Fibroblast of skin of right biceps (primary cell): ENCODE data around the gene MED13L.
A peak's percentile ranks its signal among the peaks of the same experiment; 100 is the strongest.

ENCODE experiments used
- DNase-seq: peaks from one replicate; pipeline ENCODE4 v3.0.0-alpha.2; 2013

The MED13L gene

GRCh38 chr12:116177017-116177416 is 100.5 kb downstream of the MED13L start:
- DNase-seq: no peak

DNA sequence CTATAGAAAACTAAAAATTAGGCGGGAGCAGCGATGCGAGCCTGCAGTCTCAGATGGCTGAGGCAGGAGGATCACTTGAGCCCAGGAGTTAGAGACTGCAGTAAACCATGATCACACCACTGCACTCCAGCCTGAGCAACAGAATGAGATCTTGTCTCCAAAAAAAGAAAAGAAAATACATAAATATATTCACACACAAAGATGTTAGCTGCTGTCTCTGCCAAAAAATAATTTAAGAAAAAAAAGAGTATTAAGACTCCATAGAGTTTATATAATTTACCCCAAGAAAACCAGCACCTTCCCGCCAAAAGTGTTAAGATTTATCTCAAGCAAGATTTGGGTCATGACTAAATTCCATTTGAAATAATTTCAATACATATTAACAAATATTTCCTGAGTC is 102.6 kb downstream of the MED13L start:
- DNase-seq: no peak

- DNase-seq: no peak
Measured at GRCh38 chr12:116174006-116174405, 103.5 kb downstream of the MED13L start.

GRCh38 chr12:116172224-116172849 is 105.2 kb downstream of the MED13L start:
- DNase-seq: no peak

DNA sequence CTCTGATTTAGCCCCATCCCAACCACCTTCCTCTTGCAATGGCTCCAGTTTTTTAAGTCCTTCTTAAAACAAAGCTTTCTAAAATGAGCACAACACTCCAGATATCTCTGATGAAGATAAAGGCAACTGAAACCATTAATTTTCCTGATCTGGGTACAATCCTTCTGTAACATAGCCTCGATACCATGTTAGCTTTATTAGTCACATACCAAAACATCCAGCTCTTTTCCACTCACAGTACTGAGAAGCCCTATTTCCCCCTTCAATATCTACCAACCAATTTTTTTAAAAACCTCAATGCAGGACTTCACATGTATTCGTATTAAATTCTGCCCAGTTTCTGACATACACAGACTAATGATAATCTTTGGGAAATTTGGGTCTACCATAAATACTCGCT is 105.9 kb downstream of the MED13L start:
- peak; percentile 42 for DNase-seq

DNA sequence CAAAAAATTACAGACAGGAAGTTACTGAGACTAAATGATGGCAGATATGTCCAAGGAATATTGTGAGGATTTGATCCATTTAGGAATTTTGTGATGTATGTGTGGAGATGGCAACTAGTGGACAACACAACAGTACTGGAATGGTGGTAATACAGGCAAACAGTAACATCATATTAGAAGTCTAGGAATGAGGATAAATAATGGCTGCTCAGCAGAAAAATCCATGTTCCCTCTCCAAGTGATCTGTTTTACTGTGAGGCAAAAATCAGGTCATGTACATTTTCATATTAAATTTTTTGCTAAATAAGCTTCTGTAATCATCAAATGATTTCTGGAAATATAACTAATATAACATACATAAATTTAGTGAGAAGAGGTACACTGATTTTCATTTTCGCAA is 108.4 kb downstream of the MED13L start:
- no peak for DNase-seq

GRCh38 chr12:116166306-116166705 is 111.2 kb downstream of the MED13L start:
- DNase-seq: no peak

- DNase-seq: peak; percentile 56
Measured at GRCh38 chr12:116165036-116165425, 112.5 kb downstream of the MED13L start.

- no peak for DNase-seq
Measured at GRCh38 chr12:116164250-116165035, 113.0 kb downstream of the MED13L start.

- DNase-seq: no peak
Measured at GRCh38 chr12:116162071-116162470, 115.4 kb downstream of the MED13L start.

- DNase-seq: no peak
Measured at GRCh38 chr12:116161588-116161987, 115.9 kb downstream of the MED13L start.

DNA sequence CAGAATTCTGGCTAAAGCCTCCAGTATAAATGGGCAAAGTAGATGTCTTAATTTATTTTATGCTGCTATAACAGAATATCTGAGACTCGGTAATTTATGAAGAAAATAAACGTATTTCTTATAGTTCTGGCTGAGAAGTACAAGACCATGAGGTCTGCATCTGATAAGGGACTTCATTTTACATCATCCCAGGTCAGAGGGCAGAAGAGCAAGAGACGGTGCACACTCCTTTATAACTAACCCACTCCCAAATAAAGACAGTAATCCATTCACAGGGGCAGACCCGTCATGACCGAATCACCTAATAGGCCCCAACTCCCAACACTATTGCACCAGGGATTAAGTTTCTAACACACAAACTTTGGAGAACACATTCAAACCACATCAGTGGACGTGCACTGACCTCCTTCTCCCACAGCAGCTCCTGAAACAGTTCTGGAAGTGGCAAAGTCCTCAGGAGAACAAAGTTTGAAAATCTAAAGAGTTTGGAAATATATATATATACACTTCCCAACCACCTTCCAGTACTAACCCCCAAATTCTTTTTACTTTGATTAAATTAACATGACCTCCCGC is 116.5 kb downstream of the MED13L start:
- DNase-seq: no peak

- peak; percentile 30 for DNase-seq
Measured at GRCh38 chr12:116160231-116160630, 117.3 kb downstream of the MED13L start.

- no peak for DNase-seq
Measured at GRCh38 chr12:116159593-116160200, 117.8 kb downstream of the MED13L start.

DNA sequence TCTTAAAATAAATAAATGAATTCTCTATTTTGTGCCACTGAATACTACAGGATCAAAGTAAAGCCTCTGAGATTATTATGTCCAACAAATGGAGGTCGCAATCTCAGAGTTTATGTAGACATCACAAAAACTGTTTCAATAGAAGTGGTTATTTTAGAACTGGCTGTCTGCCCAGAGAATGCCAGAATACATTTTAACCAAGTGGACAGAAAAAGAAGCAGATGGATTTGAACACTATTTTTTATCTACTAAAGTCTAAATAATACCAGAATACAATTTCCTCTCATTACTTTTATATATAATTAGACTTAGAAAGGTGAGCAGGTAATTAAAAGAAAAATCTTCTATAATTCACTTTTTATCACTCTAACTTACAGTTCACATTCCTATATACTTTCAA is 118.3 kb downstream of the MED13L start:
- peak; percentile 69 for DNase-seq

DNA sequence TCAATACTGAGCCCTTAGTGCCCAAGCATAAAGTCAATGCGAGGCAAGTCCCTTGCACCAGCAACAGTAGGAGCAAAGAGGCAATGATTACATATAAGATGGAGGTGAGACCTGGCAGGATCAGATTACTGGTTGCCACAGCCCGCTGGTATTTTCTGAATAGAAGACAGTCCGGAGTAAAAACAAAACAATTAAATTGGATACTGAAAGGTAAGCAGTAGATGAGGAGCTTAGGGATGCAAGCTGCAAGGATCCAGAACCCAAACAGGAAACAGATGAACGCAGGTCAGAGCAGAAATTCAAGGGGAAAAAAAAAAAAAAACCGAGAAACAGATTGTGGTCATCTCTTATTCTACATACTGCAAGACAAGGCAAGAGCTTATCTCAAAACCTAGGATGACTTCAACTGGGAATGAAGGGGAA is 119.6 kb downstream of the MED13L start:
- no peak for DNase-seq

DNA sequence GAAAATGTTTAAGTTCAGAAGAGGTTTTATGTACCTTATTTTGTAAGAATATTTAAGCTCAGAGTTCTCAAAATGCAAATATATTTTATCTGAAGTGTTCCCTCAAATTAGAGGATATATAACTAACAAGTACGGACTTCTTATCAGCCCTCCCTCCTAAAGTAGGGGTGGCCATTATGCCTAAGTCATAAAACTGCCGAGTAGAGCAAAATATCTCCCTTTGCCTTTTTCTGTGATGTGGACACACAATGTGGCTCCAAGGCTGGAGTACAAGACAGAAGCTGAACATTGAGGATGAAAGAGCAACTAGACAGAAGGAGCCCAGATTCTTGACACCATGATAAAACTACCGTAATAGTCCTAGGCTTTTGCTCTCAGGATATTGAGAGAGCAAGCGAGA is 120.9 kb downstream of the MED13L start:
- DNase-seq: no peak

DNA sequence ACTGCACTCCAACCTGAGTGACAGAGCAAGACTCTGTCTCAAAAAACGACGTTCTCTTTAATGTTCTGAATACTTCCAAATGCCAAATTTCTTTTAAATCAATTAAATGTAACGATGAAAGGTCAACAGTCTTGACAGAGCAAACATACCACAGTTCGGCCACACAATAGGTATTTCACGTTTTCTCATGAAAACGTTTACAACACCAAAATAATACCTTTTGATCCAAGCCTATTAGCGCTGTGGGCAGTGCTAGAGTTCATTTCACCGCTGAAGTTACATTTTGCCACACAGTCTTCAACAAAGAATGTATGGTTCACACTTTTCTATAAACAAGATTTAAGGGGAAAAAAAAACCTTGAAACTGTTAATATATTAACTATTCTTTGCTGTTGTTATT is 122.1 kb downstream of the MED13L start:
- DNase-seq: no peak

GRCh38 chr12:116153983-116154382 is 123.5 kb downstream of the MED13L start:
- DNase-seq: no peak

GRCh38 chr12:116153113-116153512 is 124.4 kb downstream of the MED13L start:
- DNase-seq: no peak

DNA sequence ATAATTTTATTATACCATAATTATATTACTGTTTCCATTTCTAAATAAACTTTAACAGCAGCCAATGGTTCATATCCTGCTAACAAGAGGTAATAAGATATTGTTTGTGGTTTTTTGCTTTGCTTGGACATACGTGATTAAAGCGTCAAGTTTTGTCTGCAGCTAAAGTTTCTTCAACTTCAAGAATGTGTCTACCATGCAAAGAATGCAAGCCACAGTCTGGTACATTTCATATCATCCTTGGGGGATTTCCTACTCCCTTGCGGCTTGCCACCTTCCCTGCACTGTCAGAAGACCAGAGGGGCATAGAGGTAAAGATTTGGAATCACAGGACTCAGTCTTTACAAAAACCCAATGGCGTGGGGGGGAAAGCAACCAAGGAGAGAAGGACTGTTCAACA is 125.2 kb downstream of the MED13L start:
- DNase-seq: peak; percentile 84

DNA sequence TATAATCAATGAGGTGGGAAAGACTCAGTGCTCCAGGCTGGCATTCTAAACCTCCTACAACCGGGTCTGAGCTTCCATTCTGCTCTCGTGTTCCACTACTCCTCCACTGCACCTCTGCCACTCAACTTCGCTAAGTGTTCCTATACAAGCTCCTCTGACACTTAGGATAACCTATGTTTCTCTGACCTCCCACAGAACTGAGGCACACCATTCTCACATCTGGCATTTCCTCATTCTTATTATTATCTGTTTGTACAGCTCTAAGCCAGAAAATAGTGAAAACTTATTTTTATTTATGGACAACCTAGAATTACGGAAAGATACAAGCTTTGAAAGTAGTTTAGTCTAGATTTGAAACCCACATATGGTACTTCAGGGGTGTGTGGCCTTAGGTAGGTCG is 127.0 kb downstream of the MED13L start:
- DNase-seq: no peak

- no peak for DNase-seq
Measured at GRCh38 chr12:116150001-116150400, 127.5 kb downstream of the MED13L start.

DNA sequence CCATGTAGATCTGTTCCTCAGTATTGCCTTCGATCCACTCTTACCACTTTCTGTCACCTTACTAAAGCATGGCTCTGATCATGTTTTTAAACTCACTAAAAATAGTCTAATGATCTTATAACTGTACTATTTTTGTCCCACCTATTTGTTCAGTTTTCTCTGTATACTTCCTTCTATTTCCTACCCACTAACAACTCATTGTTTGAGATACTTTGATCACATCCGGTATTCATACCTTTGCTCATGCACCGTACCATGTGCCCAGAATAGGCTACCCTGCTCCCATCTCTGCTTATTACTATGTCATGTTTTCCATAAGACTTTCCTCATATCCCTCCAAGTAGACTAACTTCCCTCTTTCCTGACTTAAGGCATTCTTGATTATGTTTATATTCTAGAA is 128.6 kb downstream of the MED13L start:
- no peak for DNase-seq
